Activated T-helper 2 cell treated with anti-CD3 and anti-CD28 coated beads, Interferon-gamma antibody, Interleukin-2, Interleukin-4, amounts not matched to agents 10 μg/mL and 5 μg/mL and 100 μg/mL, durations not matched to agents 14 hours and 24 hours and 36 hours (primary cell): ENCODE results near the gene PLAGL1. TPM values are rescaled to one million over a fixed set of nuclear protein-coding genes. Genes with fewer than 3 reads are reported as not detected.
"Not testable (repeated sequence)": the region's sequence is repeated elsewhere in the genome, so short reads cannot be mapped to it uniquely, and the experiment has no call there.

Source experiments
- DNase-seq: peaks from one replicate; pipeline ENCODE4 v3.0.0; 2021; ENCODE audit warnings: low spot score
- H3K27ac Mint-ChIP-seq: one replicate; pipeline ENCODE4 v1.8.0; 2021; ENCODE audit warnings: mixed read lengths
- H3K27me3 Mint-ChIP-seq: one replicate; pipeline ENCODE4 v1.8.0; 2021; ENCODE audit warnings: low read depth, mixed read lengths
- H3K36me3 Mint-ChIP-seq: one replicate; pipeline ENCODE4 v1.8.0; 2021; ENCODE audit warnings: low read depth, mixed read lengths
- H3K4me1 Mint-ChIP-seq: one replicate; pipeline ENCODE4 v1.8.0; 2021; ENCODE audit warnings: low read depth, mixed read lengths
- H3K4me3 Mint-ChIP-seq: one replicate; pipeline ENCODE4 v1.8.0; 2021; ENCODE audit warnings: low read depth, mild to moderate bottlenecking, moderate library complexity, mixed read lengths
- H3K9me3 Mint-ChIP-seq: one replicate; pipeline ENCODE4 v1.8.0; 2021; ENCODE audit warnings: mixed read lengths
- intact Hi-C: fragments of 100-400 bp; cut with micrococcal nuclease; formaldehyde crosslinking; loops from one replicate; pipeline ENCODE4 v1.15.1; 2023
- total RNA-seq: library from RNA; stranded (reverse); gene quantifications from 2 replicates; pipeline ENCODE4 v1.2.3, GENCODE V29; 2022

The PLAGL1 gene
- total RNA-seq, result 15.1 and 15.7 TPM in 2 replicates

- intact Hi-C loops, result no loop called here
- DNase-seq, result peak; percentile 11
- Mint-ChIP-seq H3K27me3 (peaks cover 36% of the 10 kb centered on the region), H3K9me3 (no peaks in the 10 kb centered on the region), H3K4me1 (peaks cover 9% of the 10 kb centered on the region), H3K27ac (no peak within 1 kb of the TSS), H3K4me3 (peak within 1 kb of the TSS; percentile 63), H3K36me3 (peaks cover 7% of the 10 kb centered on the region)
Measured at GRCh38 chr6:144008120-144008811, at the start of gene PLAGL1. TSS of gene PLAGL1 (minus strand) at chr6:144008259. CDS start at chr6:143948136, 60,123 bp downstream.

- Mint-ChIP-seq H3K36me3 (peaks cover 6% of the 10 kb centered on the region), H3K27ac (peak overlapping the region; percentile 94), H3K9me3 (no peaks in the 10 kb centered on the region), H3K4me3 (peak overlapping the region; percentile 75), H3K4me1 (peaks cover 40% of the 10 kb centered on the region), H3K27me3 (no peaks in the 10 kb centered on the region)
- intact Hi-C loops, result loop anchor here (1.0 to 5.0 kb wide), 6 partner anchors 8 to 508 kb away; partner anchors contain the start of genes SF3B5 and UTRN
- DNase-seq, result peak; percentile 36
Measured at GRCh38 chr6:144055121-144055931, 47.3 kb upstream of the PLAGL1 start.

GRCh38 chr6:144053601-144054000 is 45.5 kb upstream of the PLAGL1 start:
- Mint-ChIP-seq H3K27ac (no peak overlapping the region), H3K27me3 (no peaks in the 10 kb centered on the region), H3K4me3 (no peak overlapping the region)

GRCh38 chr6:144052488-144052887 is 44.4 kb upstream of the PLAGL1 start:
- no peak for DNase-seq
- H3K4me1 Mint-ChIP-seq, result peaks cover 39% of the 10 kb centered on the region
- H3K36me3 Mint-ChIP-seq, result peaks cover 14% of the 10 kb centered on the region
- peaks cover 16% of the 10 kb centered on the region for H3K9me3 Mint-ChIP-seq
- intact Hi-C loops, result no loop called here
- H3K4me3 Mint-ChIP-seq, result no peak overlapping the region
- H3K27me3 Mint-ChIP-seq, result no peaks in the 10 kb centered on the region
- no peak overlapping the region for H3K27ac Mint-ChIP-seq

More at GRCh38 chr6:144053601-144054000, 45.5 kb upstream of the PLAGL1 start:
- Mint-ChIP-seq H3K4me1 (peaks cover 40% of the 10 kb centered on the region), H3K9me3 (peaks cover 9% of the 10 kb centered on the region), H3K36me3 (peaks cover 10% of the 10 kb centered on the region)
- intact Hi-C loops, result no loop called here
- no peak for DNase-seq

GRCh38 chr6:144049386-144049785 is 41.3 kb upstream of the PLAGL1 start:
- H3K27me3 Mint-ChIP-seq, result no peaks in the 10 kb centered on the region
- no peak overlapping the region for H3K4me3 Mint-ChIP-seq
- H3K4me1 Mint-ChIP-seq, result peaks cover 21% of the 10 kb centered on the region
- H3K9me3 Mint-ChIP-seq, result peaks cover 20% of the 10 kb centered on the region
- DNase-seq, result no peak
- intact Hi-C loops, result no loop called here
- peaks cover 14% of the 10 kb centered on the region for H3K36me3 Mint-ChIP-seq
- H3K27ac Mint-ChIP-seq, result no peak overlapping the region

- Mint-ChIP-seq H3K27ac (no peak overlapping the region), H3K36me3 (peaks cover 14% of the 10 kb centered on the region), H3K4me3 (no peak overlapping the region), H3K4me1 (peaks cover 10% of the 10 kb centered on the region), H3K9me3 (peaks cover 28% of the 10 kb centered on the region), H3K27me3 (no peaks in the 10 kb centered on the region)
- no peak for DNase-seq
- intact Hi-C loops, result no loop called here
Measured at GRCh38 chr6:144047688-144048087, 39.6 kb upstream of the PLAGL1 start.

GRCh38 chr6:144046672-144047071 is 38.6 kb upstream of the PLAGL1 start:
- H3K36me3 Mint-ChIP-seq, result peaks cover 12% of the 10 kb centered on the region
- H3K4me3 Mint-ChIP-seq, H3K4me1 Mint-ChIP-seq: not testable (repeated sequence)

GRCh38 chr6:144044989-144045388 is 36.9 kb upstream of the PLAGL1 start:
- H3K4me3 Mint-ChIP-seq, H3K4me1 Mint-ChIP-seq, H3K27ac Mint-ChIP-seq, DNase-seq, H3K36me3 Mint-ChIP-seq, intact Hi-C loops, H3K27me3 Mint-ChIP-seq: not testable (repeated sequence)
- H3K9me3 Mint-ChIP-seq, result peaks cover 28% of the 10 kb centered on the region

More at GRCh38 chr6:144046672-144047071, 38.6 kb upstream of the PLAGL1 start:
- DNase-seq, intact Hi-C loops, H3K27me3 Mint-ChIP-seq, H3K27ac Mint-ChIP-seq: not testable (repeated sequence)
- peaks cover 28% of the 10 kb centered on the region for H3K9me3 Mint-ChIP-seq

GRCh38 chr6:144036835-144037195 is 28.8 kb upstream of the PLAGL1 start:
- no peak for DNase-seq
- intact Hi-C loops, result no loop called here
- H3K4me1 Mint-ChIP-seq, result peaks cover 12% of the 10 kb centered on the region

GRCh38 chr6:144036064-144036834 is 28.2 kb upstream of the PLAGL1 start:
- peaks cover 2% of the 10 kb centered on the region for H3K27me3 Mint-ChIP-seq
- intact Hi-C loops, result no loop called here
- no peak for DNase-seq
- peak overlapping the region; percentile 24 for H3K27ac Mint-ChIP-seq
- H3K36me3 Mint-ChIP-seq, result no peaks in the 10 kb centered on the region
- H3K4me3 Mint-ChIP-seq, result peak overlapping the region; percentile 3
- H3K9me3 Mint-ChIP-seq, result peaks cover 9% of the 10 kb centered on the region
- H3K4me1 Mint-ChIP-seq, result peaks cover 12% of the 10 kb centered on the region

More at GRCh38 chr6:144036835-144037195, 28.8 kb upstream of the PLAGL1 start:
- no peaks in the 10 kb centered on the region for H3K36me3 Mint-ChIP-seq
- H3K27me3 Mint-ChIP-seq, result no peaks in the 10 kb centered on the region
- peak overlapping the region; percentile 24 for H3K27ac Mint-ChIP-seq
- H3K4me3 Mint-ChIP-seq, result no peak overlapping the region
- H3K9me3 Mint-ChIP-seq, result peaks cover 9% of the 10 kb centered on the region

GRCh38 chr6:144035416-144035815 is 27.4 kb upstream of the PLAGL1 start:
- intact Hi-C loops, result no loop called here
- H3K27ac Mint-ChIP-seq, result no peak overlapping the region
- no peak for DNase-seq
- H3K27me3 Mint-ChIP-seq, result peaks cover 7% of the 10 kb centered on the region
- H3K4me1 Mint-ChIP-seq, result peaks cover 12% of the 10 kb centered on the region
- peaks cover 9% of the 10 kb centered on the region for H3K9me3 Mint-ChIP-seq
- H3K36me3 Mint-ChIP-seq, result no peaks in the 10 kb centered on the region
- no peak overlapping the region for H3K4me3 Mint-ChIP-seq

- peaks cover 12% of the 10 kb centered on the region for H3K4me1 Mint-ChIP-seq
- H3K9me3 Mint-ChIP-seq, result peaks cover 9% of the 10 kb centered on the region
- H3K27ac Mint-ChIP-seq, result no peak overlapping the region
- no peak for DNase-seq
- no peak overlapping the region for H3K4me3 Mint-ChIP-seq
- intact Hi-C loops, result no loop called here
- peaks cover 14% of the 10 kb centered on the region for H3K27me3 Mint-ChIP-seq
- H3K36me3 Mint-ChIP-seq, result no peaks in the 10 kb centered on the region
Measured at GRCh38 chr6:144033816-144034735, 26.0 kb upstream of the PLAGL1 start.
